Measurements from ENCODE around the gene CHST9. TPM values are rescaled to one million over a fixed set of nuclear protein-coding genes. Genes with fewer than 3 reads are reported as not detected.

CHST9 gene
- polyA plus RNA-seq, 3 donors: not detected

- H3K36me3 ChIP-seq (replicated peaks in 1 of 2; ENCODE audit: control insufficient read depth in 1 of 2, insufficient read depth in 2 of 2, low read length in 2 of 2): no peaks in the 10 kb centered on the region
- H2AFZ ChIP-seq (ENCODE audit: insufficient read depth, low read depth, low read length, poor library complexity, severe bottlenecking): no peak overlapping the region
- Mint-ChIP-seq H3K9me3 (peaks cover 0 to 5% (median 0%) of the 10 kb centered on the region in 7 donors), H3K4me3 (no peak overlapping the region), H3K27me3 (ENCODE audit: low read depth in 3 of 3) (peaks cover 0 to 1% (median 0%) of the 10 kb centered on the region in 3 donors), H3K36me3 (no peaks in the 10 kb centered on the region), H3K27ac (no peak overlapping the region), H3K4me1 (no peaks in the 10 kb centered on the region)
- H3K79me2 ChIP-seq (ENCODE audit: insufficient read depth, low read length): no peaks in the 10 kb centered on the region
- no peaks in the 10 kb centered on the region for H4K20me1 ChIP-seq (ENCODE audit: insufficient read depth, low read length)
- TF ChIP-seq CTCF (IDR thresholded peaks at IDR 0.05): no peak
- DNase-seq: no peak
- H3K9me3 ChIP-seq (replicated peaks in 1 of 2; ENCODE audit: control insufficient read depth in 1 of 2, insufficient read depth in 1 of 2, low read length in 2 of 2): no peaks in the 10 kb centered on the region
- intact Hi-C loops (cut with micrococcal nuclease): no loop called here
- no peak overlapping the region for H3K4me3 ChIP-seq (replicated peaks in 1 of 3; ENCODE audit: low read depth in 2 of 3, low read length in 3 of 3)
- H3K9ac ChIP-seq (ENCODE audit: insufficient read depth, low read length, poor library complexity, severe bottlenecking): no peak overlapping the region
- WGBS (ENCODE audit: insufficient coverage): 40% methylated on average over 1 of the region's 4 CpGs
- no peaks in the 10 kb centered on the region for H3K4me1 ChIP-seq (ENCODE audit: control insufficient read depth in 1 of 2, insufficient read depth in 2 of 2, low read length in 2 of 2)
- H3K27ac ChIP-seq (ENCODE audit: low read depth in 1 of 2, low read length in 2 of 2): no peak overlapping the region
- H3K27me3 ChIP-seq (ENCODE audit: control insufficient read depth in 2 of 2, insufficient read depth in 2 of 2, low read length in 2 of 2): peaks cover 0 to 2% of the 10 kb centered on the region in 2 donors
- H3K4me2 ChIP-seq (replicated peaks; ENCODE audit: extremely low read depth, low read length, poor library complexity, severe bottlenecking): no peak overlapping the region
Measured at GRCh38 chr18:26978812-26979341, 206.2 kb downstream of the CHST9 start.

GRCh38 chr18:26977781-26978180 is 207.3 kb downstream of the CHST9 start:
- no peak overlapping the region for H3K4me3 ChIP-seq (replicated peaks in 1 of 3; ENCODE audit: low read depth in 2 of 3, low read length in 3 of 3)

More at GRCh38 chr18:26977781-26978180, 207.3 kb downstream of the CHST9 start:
- Mint-ChIP-seq H3K4me3 (no peak overlapping the region), H3K36me3 (no peaks in the 10 kb centered on the region), H3K27me3 (ENCODE audit: low read depth in 3 of 3) (no peaks in the 10 kb centered on the region), H3K27ac (no peak overlapping the region), H3K4me1 (no peaks in the 10 kb centered on the region), H3K9me3 (peaks cover 0 to 2% (median under 1%) of the 10 kb centered on the region in 7 donors)
- TF ChIP-seq CTCF (IDR thresholded peaks at IDR 0.05): no peak
- Histone ChIP-seq H3K9ac (ENCODE audit: insufficient read depth, low read length, poor library complexity, severe bottlenecking) (no peak overlapping the region), H3K27ac (ENCODE audit: low read depth in 1 of 2, low read length in 2 of 2) (no peak overlapping the region), H3K4me1 (ENCODE audit: control insufficient read depth in 1 of 2, insufficient read depth in 2 of 2, low read length in 2 of 2) (no peaks in the 10 kb centered on the region), H3K79me2 (ENCODE audit: insufficient read depth, low read length) (no peaks in the 10 kb centered on the region), H3K9me3 (replicated peaks in 1 of 2; ENCODE audit: control insufficient read depth in 1 of 2, insufficient read depth in 1 of 2, low read length in 2 of 2) (no peaks in the 10 kb centered on the region), H2AFZ (ENCODE audit: insufficient read depth, low read depth, low read length, poor library complexity, severe bottlenecking) (no peak overlapping the region), H4K20me1 (ENCODE audit: insufficient read depth, low read length) (no peaks in the 10 kb centered on the region), H3K27me3 (ENCODE audit: control insufficient read depth in 2 of 2, insufficient read depth in 2 of 2, low read length in 2 of 2) (no peaks in the 10 kb centered on the region), H3K36me3 (replicated peaks in 1 of 2; ENCODE audit: control insufficient read depth in 1 of 2, insufficient read depth in 2 of 2, low read length in 2 of 2) (no peaks in the 10 kb centered on the region), H3K4me2 (replicated peaks; ENCODE audit: extremely low read depth, low read length, poor library complexity, severe bottlenecking) (no peak overlapping the region)
- no CpG with 5 or more reads among the region's 1 CpG for WGBS (ENCODE audit: insufficient coverage)
- no peak for DNase-seq
- intact Hi-C loops (cut with micrococcal nuclease): no loop called here
